ENCODE results near the gene AMN.

AMN gene

DNA sequence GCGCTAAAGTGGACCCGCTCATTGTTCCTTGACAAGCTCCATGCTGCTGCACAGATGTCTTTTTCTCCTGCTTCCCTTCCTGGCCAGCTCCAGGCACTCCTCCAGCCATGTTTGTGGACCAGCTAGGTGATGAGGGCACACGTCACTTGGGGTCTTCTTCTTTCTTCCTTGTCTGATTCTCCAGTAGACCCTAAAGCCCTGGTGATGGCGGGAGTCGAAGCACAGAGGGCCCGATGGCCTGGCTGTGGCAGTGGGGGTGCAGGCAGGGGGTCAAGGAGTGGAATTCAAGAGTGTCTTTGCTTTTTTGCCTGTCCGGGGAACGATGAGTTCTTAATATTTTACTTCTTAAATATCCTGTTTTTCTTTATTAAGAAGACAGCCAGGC is 23.0 kb upstream of the AMN start:
- no peak for DNase-seq

- DNase-seq: no peak
Measured at GRCh38 chr14:102900631-102901571, 21.6 kb upstream of the AMN start.

- DNase-seq: no peak
Measured at GRCh38 chr14:102901633-102902032, 20.8 kb upstream of the AMN start.

DNA sequence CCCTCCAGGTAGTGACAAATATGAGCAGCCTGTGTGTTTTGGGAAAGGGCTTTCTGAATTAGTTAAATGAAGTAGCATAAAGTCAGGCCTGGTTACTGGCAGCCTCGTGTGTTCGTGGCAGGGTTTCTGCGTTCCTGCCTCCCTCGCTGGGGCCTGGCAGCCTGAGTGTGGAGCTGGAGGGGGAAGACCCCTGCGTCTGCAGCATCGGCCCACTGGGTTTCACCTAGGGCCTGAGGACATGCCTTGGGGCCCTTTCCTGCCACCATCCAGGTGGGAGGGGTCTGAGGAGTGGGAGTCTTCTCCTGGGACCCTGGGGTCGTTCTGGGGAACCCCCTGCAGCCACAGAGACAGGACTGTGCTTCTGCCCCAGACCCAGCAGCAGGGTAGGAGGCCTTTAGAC is 20.4 kb upstream of the AMN start:
- no peak for DNase-seq

DNA sequence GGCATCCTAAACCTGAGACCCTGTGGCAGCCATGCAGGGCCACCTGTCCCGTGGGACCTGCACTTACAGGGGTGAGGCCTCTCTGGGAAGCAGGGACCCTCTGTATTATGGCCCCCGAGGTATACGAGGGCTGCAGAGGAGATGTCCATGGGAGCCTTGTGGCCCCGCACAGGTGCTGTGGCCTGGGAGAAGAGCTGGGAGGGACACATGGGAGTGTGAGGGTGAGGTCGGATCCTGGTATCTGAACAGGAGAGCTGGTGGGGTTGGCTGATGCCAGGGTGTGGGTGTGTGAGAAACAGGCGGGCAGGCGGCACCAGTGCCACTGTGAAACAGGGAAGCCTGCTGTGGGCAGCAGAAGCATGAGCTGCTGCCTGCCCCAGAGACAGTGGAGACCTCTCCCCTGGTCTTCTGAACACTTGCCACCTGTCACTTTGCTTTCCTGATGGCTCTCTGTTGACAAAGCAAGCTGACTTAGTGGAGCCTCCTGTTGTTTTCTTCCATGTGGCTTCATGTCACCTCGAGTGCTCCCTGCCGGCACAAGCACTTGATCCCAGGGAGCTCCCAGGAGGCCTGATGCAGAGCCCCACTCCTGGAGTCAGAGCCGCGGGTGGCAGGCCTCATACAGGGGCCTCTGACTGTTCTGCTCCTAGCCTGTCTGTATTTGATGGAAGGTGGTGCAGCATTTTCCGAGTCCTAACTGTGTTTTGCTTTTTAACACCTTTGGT is 19.8 kb upstream of the AMN start:
- no peak for DNase-seq

GRCh38 chr14:102903248-102903888 is 19.1 kb upstream of the AMN start:
- no peak for DNase-seq

DNA sequence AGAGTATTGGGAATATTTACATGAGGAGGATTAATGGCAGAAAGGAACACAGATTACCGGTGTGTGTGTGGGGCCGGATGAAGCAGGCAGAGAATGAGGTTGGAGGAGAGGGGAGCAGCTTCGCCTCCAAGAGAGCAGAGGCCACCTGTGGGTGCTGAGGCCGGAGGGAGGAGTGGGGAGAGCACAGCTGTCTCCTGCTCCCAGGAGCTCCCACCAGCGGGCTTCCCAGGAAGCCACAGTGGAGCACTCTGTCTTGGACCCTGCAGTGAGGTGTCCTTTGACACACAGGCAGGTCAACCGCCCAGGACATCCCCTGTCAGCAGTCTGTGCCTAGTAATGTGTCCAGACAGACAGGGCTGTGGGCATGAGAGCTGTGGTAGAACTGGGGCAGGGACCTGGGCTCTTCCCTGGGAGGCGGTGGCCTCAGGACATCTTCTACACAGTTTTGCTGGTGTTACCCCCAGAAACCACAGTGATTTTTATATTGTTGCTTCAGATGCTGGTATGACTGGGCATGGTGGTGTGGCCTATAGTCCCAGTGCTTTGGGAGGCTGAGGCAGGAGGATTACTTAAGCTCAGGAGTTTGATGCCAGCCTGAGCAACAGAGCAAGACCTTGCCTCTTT is 18.5 kb upstream of the AMN start:
- DNase-seq: no peak

DNA sequence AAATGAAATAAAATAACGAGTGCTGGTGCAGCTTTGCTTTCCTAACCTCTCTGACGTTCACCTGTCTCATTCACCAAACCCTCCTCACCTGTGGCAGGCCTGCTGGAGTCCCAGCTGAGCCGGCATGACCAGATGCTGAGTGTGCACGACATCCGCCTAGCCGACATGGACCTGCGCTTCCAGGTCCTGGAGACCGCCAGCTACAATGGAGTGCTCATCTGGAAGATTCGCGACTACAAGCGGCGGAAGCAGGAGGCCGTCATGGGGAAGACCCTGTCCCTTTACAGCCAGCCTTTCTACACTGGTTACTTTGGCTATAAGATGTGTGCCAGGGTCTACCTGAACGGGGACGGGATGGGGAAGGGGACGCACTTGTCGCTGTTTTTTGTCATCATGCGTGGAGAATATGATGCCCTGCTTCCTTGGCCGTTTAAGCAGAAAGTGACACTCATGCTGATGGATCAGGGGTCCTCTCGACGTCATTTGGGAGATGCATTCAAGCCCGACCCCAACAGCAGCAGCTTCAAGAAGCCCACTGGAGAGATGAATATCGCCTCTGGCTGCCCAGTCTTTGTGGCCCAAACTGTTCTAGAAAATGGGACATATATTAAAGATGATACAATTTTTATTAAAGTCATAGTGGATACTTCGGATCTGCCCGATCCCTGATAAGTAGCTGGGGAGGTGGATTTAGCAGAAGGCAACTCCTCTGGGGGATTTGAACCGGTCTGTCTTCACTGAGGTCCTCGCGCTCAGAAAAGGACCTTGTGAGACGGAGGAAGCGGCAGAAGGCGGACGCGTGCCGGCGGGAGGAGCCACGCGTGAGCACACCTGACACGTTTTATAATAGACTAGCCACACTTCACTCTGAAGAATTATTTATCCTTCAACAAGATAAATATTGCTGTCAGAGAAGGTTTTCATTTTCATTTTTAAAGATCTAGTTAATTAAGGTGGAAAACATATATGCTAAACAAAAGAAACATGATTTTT is 17.1 kb upstream of the AMN start:
- DNase-seq: no peak

GRCh38 chr14:102906616-102907302 is 15.7 kb upstream of the AMN start:
- no peak for DNase-seq

- DNase-seq: no peak
Measured at GRCh38 chr14:102907303-102907844, 15.1 kb upstream of the AMN start.

- DNase-seq: no peak
Measured at GRCh38 chr14:102907980-102908730, 14.3 kb upstream of the AMN start.

- DNase-seq: no peak
Measured at GRCh38 chr14:102908766-102909455, 13.6 kb upstream of the AMN start.

- DNase-seq: no peak
Measured at GRCh38 chr14:102909462-102909861, 13.0 kb upstream of the AMN start.

- no peak for DNase-seq
Measured at GRCh38 chr14:102909911-102910310, 12.6 kb upstream of the AMN start.

GRCh38 chr14:102910442-102910841 is 12.0 kb upstream of the AMN start:
- no peak for DNase-seq

- DNase-seq: no peak
Measured at GRCh38 chr14:102911541-102911951, 10.9 kb upstream of the AMN start.

GRCh38 chr14:102911991-102912761 is 10.3 kb upstream of the AMN start:
- no peak for DNase-seq

- no peak for DNase-seq
Measured at GRCh38 chr14:102913341-102914211, 8.9 kb upstream of the AMN start.
